GM21367 (cell line): ENCODE results near the gene HAPLN3.

ENCODE experiments used
- ATAC-seq: cut with Tn5 transposase; IDR thresholded peaks from one replicate; pipeline ENCODE4 v1.9.1; 2021; ENCODE audit not compliant: unreplicated experiment

Gene HAPLN3

GRCh38 chr15:88897142-88897455, 1.8 kb upstream of the HAPLN3 start:
- no peak for ATAC-seq

GRCh38 chr15:88896333-88897033, 1.1 kb upstream of the HAPLN3 start:
- ATAC-seq: no peak

GRCh38 chr15:88894348-88894818, 961 bp downstream of the HAPLN3 start:
- no peak for ATAC-seq

- no peak for ATAC-seq
Measured at GRCh38 chr15:88891540-88892254, 3.6 kb downstream of the HAPLN3 start.

- no peak for ATAC-seq
Measured at GRCh38 chr15:88890495-88890894, 4.8 kb downstream of the HAPLN3 start.

- ATAC-seq: no peak
Measured at GRCh38 chr15:88888719-88889118, 6.6 kb downstream of the HAPLN3 start.

- ATAC-seq: no peak
Measured at GRCh38 chr15:88887068-88887580, 8.2 kb downstream of the HAPLN3 start.

- ATAC-seq: no peak
Measured at GRCh38 chr15:88882785-88883184, 12.6 kb downstream of the HAPLN3 start.

- no peak for ATAC-seq
Measured at GRCh38 chr15:88881775-88882174, 13.6 kb downstream of the HAPLN3 start.

GRCh38 chr15:88880944-88881740, 14.2 kb downstream of the HAPLN3 start:
- no peak for ATAC-seq

GRCh38 chr15:88878720-88879184, 16.6 kb downstream of the HAPLN3 start:
- ATAC-seq: peak; percentile 63

GRCh38 chr15:88877906-88878305, 17.4 kb downstream of the HAPLN3 start:
- no peak for ATAC-seq

- no peak for ATAC-seq
Measured at GRCh38 chr15:88877415-88877814, 17.9 kb downstream of the HAPLN3 start.

- no peak for ATAC-seq
Measured at GRCh38 chr15:88876573-88876972, 18.8 kb downstream of the HAPLN3 start.

- ATAC-seq: no peak
Measured at GRCh38 chr15:88874684-88875083, 20.7 kb downstream of the HAPLN3 start.

- no peak for ATAC-seq
Measured at GRCh38 chr15:88874275-88874674, 21.1 kb downstream of the HAPLN3 start.

- ATAC-seq: no peak
Measured at GRCh38 chr15:88873786-88874185, 21.6 kb downstream of the HAPLN3 start.

GRCh38 chr15:88872706-88873105, 22.6 kb downstream of the HAPLN3 start:
- no peak for ATAC-seq

- no peak for ATAC-seq
Measured at GRCh38 chr15:88872106-88872505, 23.2 kb downstream of the HAPLN3 start.

GRCh38 chr15:88871313-88871712, 24.0 kb downstream of the HAPLN3 start:
- ATAC-seq: no peak

- no peak for ATAC-seq
Measured at GRCh38 chr15:88866295-88866881, 29.0 kb downstream of the HAPLN3 start.
